ENCODE measurements around the gene CIDEA.

Gene CIDEA

DNA sequence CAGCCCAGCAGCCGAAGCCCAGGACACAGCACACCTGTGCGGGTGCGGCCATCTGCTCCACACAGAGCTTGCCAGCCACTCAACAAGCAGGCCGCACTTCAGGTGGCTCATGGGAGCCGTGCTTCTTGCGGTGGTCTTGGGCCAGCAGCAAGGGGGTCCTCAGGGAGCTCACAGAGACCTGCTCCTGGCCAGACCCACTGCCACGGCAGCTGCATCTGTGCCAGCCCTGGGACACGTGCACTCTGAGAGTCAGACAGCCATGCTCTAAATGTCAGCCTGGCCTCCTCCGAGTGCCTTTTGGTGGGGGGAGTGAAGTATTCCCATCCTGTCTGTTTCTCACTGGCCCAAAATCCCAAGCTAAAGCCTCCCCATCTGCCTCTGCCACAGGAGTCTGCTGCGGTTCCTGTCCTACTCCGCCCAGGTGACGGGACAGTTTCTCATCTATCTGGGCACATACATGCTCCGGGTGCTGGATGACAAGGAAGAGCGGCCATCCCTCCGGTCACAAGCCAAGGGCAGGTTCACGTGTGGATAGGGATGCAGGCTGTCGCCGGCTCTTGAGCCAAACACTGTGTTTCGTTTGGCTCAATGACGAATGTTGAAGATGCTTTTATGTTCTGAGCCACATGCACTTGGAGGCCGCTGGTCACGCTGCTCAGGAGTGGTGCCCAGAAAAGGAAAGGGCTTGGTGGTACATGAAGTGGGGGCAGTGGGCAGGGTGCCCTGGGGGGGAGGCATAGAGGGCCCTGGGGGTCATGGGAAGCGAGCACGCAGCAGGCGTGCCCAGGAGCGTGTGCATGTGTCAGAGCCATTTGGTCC lies 22.8 kb downstream of the CIDEA start:
- DNase-seq = no peak

DNA sequence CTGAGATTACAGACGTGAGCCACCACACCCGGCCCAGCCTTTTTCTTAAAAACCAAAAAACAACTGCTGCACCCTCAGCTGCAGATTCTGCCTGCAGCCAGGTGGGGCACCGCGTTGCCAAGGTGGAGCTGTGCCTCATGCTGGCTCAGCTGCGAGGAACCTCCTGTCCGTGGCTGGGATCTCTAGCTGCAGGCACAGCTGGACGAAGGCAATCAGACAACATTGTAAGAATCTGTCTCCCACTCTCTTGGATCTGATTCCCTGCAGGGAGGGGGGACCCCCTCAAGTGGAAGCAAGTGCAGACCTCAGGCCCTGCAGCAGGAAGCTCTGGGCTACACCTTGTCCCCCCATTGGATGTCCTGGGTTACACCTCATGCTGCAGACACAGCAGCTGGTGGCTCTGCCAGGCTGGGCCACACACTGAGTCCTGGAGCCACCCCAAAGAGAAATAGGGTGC lies 24.1 kb downstream of the CIDEA start:
- no peak for DNase-seq

DNA sequence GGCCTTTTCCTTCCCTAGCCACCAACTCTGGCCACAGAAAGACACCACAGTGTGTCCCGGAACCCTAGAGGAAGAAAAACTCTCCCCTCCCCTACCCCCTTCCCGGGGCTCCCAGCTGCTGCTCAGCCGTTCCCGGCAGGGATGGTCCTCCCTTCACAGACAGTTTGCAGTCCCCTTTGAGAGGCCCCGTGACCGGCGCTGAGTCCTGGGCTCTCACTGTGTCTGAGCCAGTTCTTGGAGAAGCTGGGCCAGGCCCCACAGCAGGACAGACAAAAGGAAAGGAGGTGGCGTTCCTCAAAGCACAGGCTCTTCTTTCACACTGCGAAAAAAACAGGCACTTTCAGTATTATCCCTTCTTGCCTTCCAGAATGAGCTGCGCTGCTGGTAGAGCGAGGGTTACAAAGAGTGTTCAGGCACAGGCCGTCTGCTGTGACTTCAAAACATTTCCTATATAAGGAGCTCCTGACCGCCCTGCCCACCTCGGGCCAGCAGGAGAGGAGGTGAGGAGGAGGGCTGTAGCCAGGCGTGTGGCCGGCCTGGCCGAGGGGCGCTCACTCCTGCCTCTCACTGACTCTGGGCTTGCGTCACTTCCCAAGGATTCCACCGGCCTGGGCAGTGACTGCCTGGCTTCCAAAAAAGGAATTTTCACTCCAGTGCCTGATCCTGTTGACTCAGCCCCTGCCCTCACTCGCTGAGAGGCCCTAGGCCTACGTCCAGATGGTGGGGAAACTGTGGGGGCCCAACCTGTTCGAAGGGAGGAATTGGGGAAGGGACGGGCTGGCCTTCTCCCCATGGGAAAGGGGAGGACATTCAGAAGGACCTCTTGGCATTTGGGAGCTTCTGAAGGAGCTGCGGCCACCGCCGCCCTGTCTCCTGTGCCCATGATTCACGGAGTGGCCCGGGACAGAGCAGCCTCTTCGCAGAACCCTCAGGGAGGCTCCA lies 24.9 kb downstream of the CIDEA start:
- DNase-seq = no peak

DNA sequence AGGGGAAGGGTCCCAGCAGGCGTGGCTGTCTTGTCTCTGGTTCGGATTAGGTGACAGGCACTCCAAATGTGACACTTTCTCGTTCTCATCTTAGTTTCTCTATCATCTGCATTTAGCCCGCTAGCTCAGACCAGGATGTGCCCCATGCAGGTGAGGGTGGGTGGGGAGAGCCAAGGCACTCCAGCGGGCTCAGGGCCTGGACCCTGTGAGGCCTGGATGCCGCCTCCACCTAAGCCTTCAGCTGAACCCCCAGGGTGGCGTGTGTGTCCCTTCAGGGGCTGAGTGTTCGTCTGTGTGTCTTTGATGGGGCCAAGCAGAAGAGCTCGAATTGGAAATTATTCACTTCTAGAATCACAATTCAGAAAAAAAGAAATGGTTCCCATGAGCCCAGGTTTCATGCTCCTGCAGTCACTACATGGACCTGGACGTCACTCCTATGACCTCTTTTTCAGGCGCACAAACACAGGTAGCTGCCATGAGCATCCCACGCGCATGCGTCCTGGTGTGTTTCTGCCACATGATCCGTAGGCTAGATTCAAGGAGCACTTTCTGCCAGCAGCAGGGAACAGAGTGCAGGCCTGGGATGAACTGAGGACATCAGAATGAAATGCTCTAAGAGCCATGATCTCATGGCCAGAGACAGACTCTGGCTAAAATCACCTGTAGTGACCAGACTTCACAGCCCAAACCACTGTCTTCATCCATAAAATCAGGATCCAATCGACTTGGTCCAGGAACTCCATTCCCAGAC lies 25.8 kb downstream of the CIDEA start:
- DNase-seq = no peak

DNA sequence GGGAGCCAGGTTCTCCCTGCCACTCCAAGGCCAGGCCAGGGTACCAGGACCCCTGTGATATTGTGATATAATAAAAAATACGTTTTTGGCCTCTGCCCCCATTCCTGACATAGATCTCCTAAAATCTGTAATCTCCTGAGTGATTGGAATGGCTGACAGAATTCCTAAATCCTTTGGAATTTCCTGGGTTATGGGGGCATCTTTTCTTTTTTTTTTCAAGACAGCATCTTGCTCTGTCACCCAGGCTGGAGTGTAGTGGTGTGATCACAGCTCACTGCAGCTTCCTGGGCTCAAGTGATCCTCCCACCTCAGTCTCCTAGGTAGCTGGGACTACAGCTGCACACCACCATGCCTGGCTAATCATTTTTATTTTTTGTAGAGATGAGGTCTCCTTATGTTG lies 27.7 kb downstream of the CIDEA start:
- no peak for DNase-seq

DNA sequence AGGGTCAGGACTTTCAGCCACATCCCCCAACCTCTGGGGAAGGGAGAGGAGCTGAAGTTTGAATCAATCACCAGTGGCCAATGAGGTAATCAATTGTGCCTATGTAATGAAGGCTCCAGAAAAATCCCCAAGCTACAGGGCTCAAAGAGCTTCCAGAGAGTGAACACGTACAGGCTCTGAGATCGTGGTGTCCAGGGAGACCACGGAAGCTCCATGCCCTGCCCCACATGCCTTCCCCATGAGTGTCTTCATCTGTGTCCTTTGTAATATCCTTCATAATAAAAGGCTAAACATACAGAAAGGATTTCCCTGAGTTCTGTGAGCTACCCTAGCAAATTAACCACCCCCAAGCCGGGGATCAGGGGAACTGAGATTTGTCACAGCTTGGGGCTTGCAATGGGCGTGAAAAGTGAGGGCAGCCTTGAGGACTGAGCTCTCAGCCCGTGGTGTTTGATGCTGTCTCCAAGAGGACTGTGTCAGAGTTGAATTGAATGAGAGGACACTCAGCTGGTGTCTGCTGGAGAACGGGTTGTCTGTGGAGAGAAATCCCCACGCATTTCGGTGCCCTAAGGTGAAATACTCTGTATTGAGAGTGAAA lies 28.4 kb downstream of the CIDEA start:
- no peak for DNase-seq

DNA sequence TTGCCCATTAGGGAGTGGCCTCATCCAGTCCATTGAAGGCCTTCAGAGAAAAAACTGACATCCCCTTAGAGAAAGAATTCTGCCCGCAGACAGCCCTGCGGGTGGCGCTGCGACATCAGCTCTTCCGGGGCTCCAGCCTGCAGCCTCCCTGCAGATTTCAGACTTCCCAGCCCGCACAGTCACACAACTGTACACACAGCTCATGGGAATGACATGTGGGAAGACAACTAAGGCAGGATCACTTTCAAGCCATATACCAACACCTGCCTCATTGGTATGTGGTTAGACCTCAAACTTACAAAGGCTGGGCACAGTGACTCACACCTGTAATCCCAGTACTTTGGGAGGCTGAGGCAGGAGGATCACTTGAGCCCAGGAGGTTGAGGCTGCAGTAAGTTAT lies 29.1 kb downstream of the CIDEA start:
- DNase-seq = no peak

DNA sequence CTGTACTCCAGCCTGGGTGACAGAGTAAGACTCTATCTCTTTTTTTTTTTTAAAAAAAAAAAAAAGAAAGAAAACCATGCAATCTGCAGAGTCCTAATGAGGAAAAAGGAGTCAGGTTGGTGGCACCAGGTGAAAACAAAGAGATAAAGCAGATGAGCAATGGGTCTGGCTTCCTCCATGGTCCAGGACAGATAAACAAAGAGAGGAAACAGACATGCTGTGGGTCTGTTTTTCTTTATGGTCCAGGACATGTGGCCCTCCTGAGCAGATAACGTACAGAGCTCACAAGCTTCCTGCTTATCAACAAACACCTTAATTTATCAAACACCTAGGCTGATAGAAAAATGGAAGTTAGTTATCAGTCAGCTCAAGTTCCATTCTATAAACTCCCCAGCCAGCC lies 29.5 kb downstream of the CIDEA start:
- no peak for DNase-seq

DNA sequence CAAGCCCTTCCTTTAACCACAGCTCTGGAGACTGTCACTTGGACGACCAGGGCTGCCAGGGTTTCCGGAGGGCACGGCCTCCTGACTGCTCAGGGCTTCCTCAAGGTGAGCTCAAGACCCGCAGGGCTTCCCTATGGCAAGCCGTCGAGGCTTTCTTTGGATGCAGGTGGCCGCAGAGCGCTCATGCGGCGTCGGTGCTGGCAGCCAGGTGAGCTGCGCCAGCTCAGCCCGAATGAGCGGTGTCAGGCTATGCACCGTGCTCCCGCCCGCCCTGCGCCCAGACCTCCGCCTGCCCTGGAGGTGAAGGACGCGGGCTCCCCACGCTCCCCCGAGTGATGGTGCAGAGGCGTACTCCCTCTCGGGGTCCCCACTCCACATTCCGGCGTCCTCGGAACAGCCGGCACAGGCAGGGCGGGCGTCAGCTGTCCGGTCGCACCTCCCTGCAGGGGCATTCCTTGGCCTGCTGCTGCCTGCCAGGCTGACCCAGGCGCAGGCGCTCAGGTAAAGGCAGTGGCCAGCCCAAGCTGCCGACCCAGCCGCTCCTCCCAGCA lies 33.0 kb downstream of the CIDEA start:
- DNase-seq = no peak

DNA sequence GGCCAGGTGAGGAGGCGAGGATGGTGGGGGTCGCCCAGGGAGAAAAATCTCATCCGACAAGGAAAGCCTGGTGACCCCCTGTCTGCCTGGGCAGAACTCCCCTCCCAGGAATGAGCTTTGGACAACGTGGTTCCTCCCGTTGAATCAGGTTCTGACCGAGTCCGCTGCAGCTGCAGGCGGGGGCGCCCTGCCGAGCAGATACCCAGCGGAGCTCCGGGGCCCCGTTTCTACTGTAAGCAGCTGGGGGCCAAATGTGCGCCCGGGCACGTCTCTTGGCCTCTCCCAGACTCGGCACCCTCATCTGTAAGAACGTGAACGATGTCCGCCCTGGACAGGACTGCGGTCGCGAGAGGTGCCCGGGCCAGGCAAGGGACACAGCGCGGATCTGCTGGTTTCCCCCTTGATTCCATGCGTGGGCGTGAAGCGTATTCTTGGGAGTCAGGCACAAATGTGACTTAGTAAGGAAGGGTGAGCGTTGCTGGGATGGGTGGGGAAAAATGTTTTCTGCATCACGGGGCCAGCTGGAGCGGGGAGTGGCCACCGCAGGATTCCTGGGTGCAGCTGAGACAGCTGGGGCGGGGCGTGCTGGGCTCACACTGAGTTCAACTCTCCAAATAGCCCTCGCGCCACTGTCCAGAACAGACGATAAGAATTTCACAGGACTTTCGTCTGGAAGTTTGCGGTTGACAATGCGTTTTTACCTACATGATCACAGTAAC lies 33.7 kb downstream of the CIDEA start:
- DNase-seq = no peak

DNA sequence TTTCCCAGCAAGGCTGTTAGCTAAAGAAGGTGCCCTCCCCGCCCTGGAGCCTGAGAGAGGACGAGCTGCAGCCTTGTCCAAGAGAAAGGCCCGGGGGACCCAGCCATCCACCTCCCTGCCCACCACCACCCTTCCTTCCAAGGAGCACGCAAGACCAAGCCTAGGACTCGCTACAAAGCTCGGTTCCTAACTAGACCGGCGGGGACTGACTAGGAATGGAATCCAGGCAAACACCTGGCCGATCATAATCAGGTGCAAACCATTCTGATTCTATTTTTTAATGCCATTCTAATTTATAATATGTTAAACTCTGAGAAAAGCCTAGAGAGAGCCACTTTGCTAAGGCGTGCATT lies 34.2 kb downstream of the CIDEA start:
- no peak for DNase-seq

DNA sequence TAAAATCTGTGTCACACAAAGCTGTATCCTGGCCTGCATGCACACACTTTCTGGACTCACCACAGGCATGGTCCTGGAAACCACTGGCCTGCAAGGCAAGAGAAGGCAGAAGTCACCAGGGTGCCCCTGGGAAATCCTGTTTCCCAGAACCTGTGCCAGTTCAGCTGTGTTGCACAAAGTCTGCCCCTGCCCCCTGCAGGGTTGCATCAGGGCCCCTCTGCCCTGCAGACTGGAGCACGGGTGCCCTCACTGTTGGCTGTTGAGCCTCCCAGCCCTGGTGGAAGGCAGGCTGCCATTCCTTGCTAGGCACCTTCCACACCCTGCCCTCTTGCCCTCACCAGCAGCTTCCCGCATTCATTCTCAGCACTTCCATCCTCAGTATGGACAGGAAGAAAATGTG lies 35.9 kb downstream of the CIDEA start:
- DNase-seq = no peak

DNA sequence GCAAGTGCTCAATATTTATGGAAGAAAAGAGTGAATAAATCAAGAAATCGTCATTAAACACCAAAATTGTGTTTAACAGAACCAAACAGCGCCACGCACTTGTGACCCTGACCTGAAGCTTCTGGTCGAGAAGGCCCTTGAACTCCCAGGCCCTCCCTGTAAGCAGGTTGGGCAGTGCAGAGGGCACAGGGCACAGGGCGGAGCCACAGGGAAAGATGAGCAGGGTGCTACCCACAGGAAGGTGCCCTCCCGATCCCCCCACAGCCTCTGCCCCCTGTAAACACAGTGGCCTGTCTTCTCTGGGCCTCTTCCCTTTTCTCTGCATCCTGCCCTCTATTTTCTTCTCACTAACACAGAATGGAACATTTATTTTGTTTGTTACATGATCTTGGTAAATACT lies 37.0 kb downstream of the CIDEA start:
- no peak for DNase-seq

DNA sequence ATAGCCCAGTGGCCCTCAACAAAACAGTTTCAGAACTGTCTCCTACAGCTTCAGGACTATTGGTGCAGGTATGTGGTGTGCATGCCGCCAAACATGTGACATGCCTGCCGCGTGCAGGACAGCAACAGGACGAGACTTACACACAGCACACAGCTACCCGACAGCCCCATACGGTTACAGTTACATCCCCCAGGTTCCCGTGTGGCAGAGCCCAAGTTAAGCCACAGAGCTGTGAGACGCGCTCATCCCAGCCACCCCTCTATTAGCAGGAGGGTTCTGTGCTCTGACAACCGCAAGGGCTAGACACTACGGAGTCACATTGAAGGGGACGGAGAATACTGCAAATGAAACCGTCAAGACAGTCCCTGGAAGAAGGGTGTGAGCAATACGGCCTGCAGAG lies 37.5 kb downstream of the CIDEA start:
- no peak for DNase-seq

DNA sequence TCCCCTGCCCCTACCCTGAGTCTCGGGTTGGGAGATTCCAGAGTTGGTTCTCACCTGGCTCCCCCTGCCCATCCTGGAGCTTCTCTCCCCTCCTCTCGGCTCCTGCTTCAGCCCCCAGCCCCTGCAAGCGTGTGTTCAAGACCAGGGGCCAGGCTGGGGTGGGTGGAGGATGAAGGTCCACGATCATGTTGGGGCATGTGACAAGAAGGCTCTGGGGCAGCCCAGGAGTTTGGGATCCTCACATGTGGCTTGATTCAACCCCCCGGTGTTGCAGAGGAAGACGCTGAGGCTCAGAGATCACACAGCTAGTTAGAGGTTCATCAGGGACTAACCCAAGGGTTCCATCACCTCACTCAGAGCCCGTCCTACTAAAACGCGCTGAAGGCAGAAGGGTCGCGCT lies 39.7 kb downstream of the CIDEA start:
- no peak for DNase-seq

DNA sequence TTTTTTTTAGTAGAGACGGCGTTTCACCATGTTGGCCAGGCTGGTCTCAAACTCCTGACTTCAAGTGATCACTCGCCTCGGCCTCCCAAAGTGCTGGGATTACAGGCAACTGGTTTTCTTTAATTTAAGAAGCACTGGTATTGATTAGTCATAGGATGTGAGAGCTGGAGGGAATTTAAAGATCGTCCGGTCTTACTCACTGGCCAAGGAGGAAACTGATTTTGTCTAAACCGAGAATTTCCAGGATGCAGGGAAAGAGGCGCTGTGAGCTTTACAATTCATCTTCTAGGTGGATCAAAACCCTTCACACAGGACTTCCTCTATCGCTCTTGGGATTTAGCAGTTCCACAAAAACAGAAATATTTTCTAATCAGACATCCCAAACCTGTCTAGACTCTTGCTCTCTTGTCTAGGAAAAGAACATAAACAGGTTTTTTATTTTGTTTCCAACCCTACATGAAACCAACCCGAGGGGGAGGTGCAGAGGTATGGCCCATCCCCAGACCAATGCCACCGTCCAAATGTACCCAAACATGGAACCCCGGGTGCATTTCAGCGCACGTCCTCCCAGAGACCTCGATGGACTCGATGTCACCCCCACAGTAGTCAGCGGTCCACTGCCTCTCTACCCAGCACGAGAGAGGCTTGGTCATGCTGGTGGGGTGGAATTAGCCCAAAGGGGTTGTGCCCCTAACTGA lies 41.4 kb downstream of the CIDEA start:
- DNase-seq = no peak

DNA sequence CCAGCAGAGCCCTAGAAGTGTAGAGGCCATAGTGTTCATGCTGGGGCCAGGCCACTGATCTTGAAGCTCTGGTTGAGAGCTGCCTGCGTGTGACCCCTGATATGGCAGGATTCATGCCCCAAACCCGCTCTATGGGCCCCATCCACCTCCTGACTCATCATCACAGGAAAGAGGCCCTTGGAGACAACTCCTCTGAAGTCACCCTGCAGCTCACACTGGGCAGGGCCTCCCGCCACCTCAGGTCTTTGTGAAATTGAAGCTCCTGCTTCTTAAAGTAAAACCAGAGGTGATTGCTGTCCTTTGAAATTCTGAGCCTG lies 41.9 kb downstream of the CIDEA start:
- DNase-seq = no peak

DNA sequence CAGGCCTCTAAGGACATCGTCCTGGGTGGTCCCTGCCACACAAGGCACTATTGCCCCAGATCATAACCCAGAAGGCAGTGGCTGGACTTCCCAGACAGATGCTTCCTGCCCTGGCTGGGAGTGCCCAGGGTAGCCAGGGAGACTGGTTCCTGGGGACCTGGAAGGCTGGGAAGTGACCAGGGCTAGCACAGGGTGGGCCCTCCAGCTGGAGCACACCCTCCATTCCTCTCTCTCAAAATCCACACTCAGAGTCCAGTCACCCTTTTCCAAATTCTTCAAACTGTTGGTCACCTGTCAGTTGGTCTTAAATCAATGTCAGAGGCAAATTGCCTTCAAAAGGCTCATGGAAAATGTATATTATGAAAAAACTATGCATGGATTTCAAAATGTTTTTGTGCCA lies 42.3 kb downstream of the CIDEA start:
- DNase-seq = no peak

DNA sequence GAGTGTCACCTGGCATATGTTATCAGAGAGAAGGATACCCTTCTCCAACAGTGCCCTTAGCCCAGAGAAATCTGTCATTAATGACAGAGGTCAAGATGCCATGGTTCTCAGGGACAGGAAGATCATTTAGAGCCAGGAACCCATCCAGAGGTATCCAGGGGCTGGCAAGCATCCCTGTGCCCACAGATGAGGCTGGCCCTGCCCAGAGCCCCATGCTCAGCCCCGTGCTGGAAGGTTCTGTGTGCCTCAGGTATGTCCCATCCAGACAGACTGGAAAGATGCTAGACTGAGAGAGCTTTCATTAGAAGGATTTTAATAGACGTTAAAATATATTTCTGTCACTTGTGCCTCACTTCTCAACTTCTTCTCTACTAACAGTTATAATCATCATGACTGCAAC lies 45.7 kb downstream of the CIDEA start:
- no peak for DNase-seq

DNA sequence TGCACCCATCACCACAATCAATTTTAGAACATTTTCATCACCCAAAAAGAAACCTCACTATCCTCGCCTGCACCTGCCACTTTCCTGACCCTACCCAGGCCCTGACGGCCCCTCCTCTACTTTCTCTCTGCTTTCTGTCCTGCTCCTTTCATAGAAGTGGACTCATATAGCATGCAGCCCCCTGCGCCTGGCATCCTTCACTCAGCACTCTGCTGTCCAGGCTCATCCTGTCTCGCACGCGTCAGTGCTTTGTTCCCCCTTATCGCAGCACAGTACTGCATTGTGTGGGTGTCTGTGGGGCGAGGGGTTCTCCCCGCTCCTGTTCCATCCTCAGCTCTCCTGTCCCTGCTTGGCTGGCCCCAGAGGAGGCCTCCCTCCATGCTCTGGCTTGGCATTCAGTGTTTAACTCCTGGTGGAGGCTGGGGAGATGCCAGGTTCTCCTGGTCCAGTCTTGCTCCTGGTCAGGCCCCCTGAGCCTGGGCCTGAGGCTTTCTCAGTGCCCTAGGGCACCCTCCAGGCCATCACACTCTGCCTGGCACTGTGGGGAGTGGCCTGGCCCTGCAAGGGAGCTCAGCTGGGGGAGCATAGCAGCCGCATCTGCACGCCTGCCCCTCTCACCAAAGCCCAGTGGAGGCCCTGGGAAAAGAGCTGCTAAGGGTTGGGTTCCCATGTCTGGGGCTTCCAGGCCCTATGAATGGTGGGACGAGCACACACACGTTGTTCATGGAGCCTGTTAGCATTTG lies 47.3 kb downstream of the CIDEA start:
- DNase-seq = no peak
